SK-N-SH treated with all-trans-retinoic acid at 6 μM for 48 hours (cell line): Measurements from ENCODE around the gene ERBB3.

Experiments used
- BACH2 ChIP-seq: fragments of 250-450 bp; sonication (Bioruptor Pico); IDR thresholded peaks from 2 replicates; pipeline ENCODE4 v1.9.0; 2021; ENCODE audit warnings: mild to moderate bottlenecking, borderline replicate concordance
- ESRRG ChIP-seq: fragments of 250-450 bp; sonication (Bioruptor Pico); IDR thresholded peaks from 2 replicates; pipeline ENCODE4 v1.6.1; 2021; ENCODE audit warnings: mild to moderate bottlenecking
- PATZ1 ChIP-seq: fragments of 250-450 bp; sonication (Bioruptor Pico); IDR thresholded peaks from 2 replicates; pipeline ENCODE4 v1.8.0; 2020; ENCODE audit warnings: mild to moderate bottlenecking, moderate library complexity, borderline replicate concordance
- POU6F1 ChIP-seq: fragments of 250-450 bp; sonication (Bioruptor Pico); IDR thresholded peaks from 2 replicates; pipeline ENCODE4 v1.8.0; 2021; ENCODE audit warnings: low read depth, mild to moderate bottlenecking, moderate library complexity, borderline replicate concordance
- PPARA ChIP-seq: fragments of 250-450 bp; sonication (Bioruptor Pico); IDR thresholded peaks from 2 replicates; pipeline ENCODE4 v1.5.0; 2020; ENCODE audit warnings: mild to moderate bottlenecking, borderline replicate concordance
- SNAI2 ChIP-seq: fragments of 250-450 bp; sonication (Bioruptor Pico); IDR thresholded peaks from 2 replicates; pipeline ENCODE4 v1.5.0; 2020; ENCODE audit warnings: mild to moderate bottlenecking, moderate library complexity
- ZFP3 ChIP-seq: fragments of 250-450 bp; sonication (Bioruptor Pico); IDR thresholded peaks from 2 replicates; pipeline ENCODE4 v1.5.0; 2020; ENCODE audit warnings: mild to moderate bottlenecking, moderate library complexity
- ZFP30 ChIP-seq: fragments of 450-650 bp; formaldehyde crosslinking; IDR thresholded peaks from 2 replicates; pipeline ENCODE4 v1.5.0; 2022; ENCODE audit warnings: mild to moderate bottlenecking, moderate library complexity

GRCh38 chr12:56038022-56038655 is 41.8 kb upstream of the ERBB3 start:
- TF ChIP-seq ZFP30 (CRISPR knock-in tag) (no peak), POU6F1 (CRISPR knock-in tag) (no peak), PATZ1 (CRISPR knock-in tag) (no peak), ESRRG (CRISPR knock-in tag) (no peak), BACH2 (CRISPR knock-in tag) (no peak), ZFP3 (no peak), PPARA (CRISPR knock-in tag) (no peak), SNAI2 (CRISPR knock-in tag) (no peak)
